ENCODE data around the gene GRIA4. TPM values are rescaled to one million over a fixed set of nuclear protein-coding genes. Genes with fewer than 3 reads are reported as not detected.

GRIA4 gene
- total RNA-seq, 1 experiment from 2014 or later = not detected

DNA sequence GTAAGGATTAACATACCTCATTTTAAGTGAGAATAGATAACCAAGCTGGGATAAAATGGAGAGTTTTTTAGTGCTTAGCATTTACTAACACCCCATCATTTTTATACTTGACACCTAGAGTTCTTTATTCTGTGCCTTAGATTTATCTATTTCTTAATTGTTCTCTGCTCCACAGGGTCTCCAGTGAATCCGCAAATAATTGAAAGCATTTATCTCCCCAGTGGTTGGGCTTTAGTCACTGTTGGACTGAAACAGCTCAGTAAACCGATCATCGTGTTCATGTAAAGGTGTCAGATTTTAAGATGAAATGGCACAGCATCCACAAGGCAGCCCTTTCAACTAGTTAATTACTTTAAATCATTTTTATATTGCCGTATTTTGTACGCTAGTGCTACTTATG is 17.8 kb upstream of the GRIA4 start:
- Mint-ChIP-seq H3K4me1 (ENCODE audit: insufficient read depth, unreplicated experiment) (no peaks in the 10 kb centered on the region), H3K9me3 (ENCODE audit: unreplicated experiment) (peaks cover 8% of the 10 kb centered on the region), H3K27ac (ENCODE audit: low read depth, unreplicated experiment) (no peak overlapping the region), H3K27me3 (ENCODE audit: insufficient read depth, unreplicated experiment) (no peaks in the 10 kb centered on the region), H3K36me3 (ENCODE audit: insufficient read depth, unreplicated experiment) (no peaks in the 10 kb centered on the region), H3K4me3 (ENCODE audit: unreplicated experiment) (no peak overlapping the region)
- POLR2A ChIA-PET = no interaction called here
- no TSS peak for BruUV-seq (replicated peaks)
- intact Hi-C loops (cut with micrococcal nuclease) = no loop called here
- TF ChIP-seq, protein P1, sequence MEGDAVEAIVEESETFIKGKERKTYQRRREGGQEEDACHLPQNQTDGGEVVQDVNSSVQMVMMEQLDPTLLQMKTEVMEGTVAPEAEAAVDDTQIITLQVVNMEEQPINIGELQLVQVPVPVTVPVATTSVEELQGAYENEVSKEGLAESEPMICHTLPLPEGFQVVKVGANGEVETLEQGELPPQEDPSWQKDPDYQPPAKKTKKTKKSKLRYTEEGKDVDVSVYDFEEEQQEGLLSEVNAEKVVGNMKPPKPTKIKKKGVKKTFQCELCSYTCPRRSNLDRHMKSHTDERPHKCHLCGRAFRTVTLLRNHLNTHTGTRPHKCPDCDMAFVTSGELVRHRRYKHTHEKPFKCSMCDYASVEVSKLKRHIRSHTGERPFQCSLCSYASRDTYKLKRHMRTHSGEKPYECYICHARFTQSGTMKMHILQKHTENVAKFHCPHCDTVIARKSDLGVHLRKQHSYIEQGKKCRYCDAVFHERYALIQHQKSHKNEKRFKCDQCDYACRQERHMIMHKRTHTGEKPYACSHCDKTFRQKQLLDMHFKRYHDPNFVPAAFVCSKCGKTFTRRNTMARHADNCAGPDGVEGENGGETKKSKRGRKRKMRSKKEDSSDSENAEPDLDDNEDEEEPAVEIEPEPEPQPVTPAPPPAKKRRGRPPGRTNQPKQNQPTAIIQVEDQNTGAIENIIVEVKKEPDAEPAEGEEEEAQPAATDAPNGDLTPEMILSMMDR (IDR thresholded peaks at IDR 0.05; ENCODE audit: unreplicated experiment) = no peak
- CTCF ChIA-PET = no interaction called here
- DNase-seq (ENCODE audit: unreplicated experiment) = no peak

DNA sequence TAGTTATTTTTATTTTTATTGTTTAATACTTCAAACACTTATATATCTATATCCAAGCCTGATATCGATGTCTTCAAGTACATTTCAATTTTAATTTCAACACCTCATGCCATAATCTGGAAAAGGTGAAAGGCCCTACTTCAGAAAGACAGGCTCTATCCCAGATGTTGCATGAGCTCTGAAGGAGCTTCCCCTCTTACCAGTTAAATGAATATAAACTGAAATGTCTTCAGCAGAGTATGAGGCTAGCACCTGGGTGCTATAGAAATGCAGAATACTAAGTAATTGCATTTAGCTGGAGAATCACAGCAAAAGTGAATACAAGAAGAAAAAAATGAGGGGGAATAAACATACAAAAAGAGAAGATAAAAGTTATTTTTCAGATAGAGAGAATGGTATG is 11.5 kb upstream of the GRIA4 start:
- POLR2A ChIA-PET = no interaction called here
- DNase-seq (ENCODE audit: unreplicated experiment) = no peak
- H3K4me1 Mint-ChIP-seq (ENCODE audit: insufficient read depth, unreplicated experiment) = no peaks in the 10 kb centered on the region
- TF ChIP-seq, protein P1 (IDR thresholded peaks at IDR 0.05; ENCODE audit: unreplicated experiment) = no peak
- CTCF ChIA-PET = no interaction called here
- H3K4me3 Mint-ChIP-seq (ENCODE audit: unreplicated experiment) = no peak overlapping the region
- no TSS peak for BruUV-seq (replicated peaks)
- H3K27me3 Mint-ChIP-seq (ENCODE audit: insufficient read depth, unreplicated experiment) = no peaks in the 10 kb centered on the region
- H3K9me3 Mint-ChIP-seq (ENCODE audit: unreplicated experiment) = peaks cover 8% of the 10 kb centered on the region
- no peaks in the 10 kb centered on the region for H3K36me3 Mint-ChIP-seq (ENCODE audit: insufficient read depth, unreplicated experiment)
- no peak overlapping the region for H3K27ac Mint-ChIP-seq (ENCODE audit: low read depth, unreplicated experiment)
- intact Hi-C loops (cut with micrococcal nuclease) = no loop called here

GRCh38 chr11:105603156-105603555 is 6.7 kb upstream of the GRIA4 start:
- H3K27me3 Mint-ChIP-seq (ENCODE audit: insufficient read depth, unreplicated experiment) = no peaks in the 10 kb centered on the region
- ChIA-PET POLR2A (no interaction called here), CTCF (interaction anchor here (0.6 kb wide), 1 partner anchor 92 kb away, joined by 3 read pairs; no protein-coding TSS in a partner anchor)
- H3K27ac Mint-ChIP-seq (ENCODE audit: low read depth, unreplicated experiment) = no peak overlapping the region
- no TSS peak for BruUV-seq (replicated peaks)
- no peaks in the 10 kb centered on the region for H3K9me3 Mint-ChIP-seq (ENCODE audit: unreplicated experiment)
- DNase-seq (ENCODE audit: unreplicated experiment) = no peak
- TF ChIP-seq, protein P1 (IDR thresholded peaks at IDR 0.05; ENCODE audit: unreplicated experiment) = no peak
- H3K36me3 Mint-ChIP-seq (ENCODE audit: insufficient read depth, unreplicated experiment) = no peaks in the 10 kb centered on the region
- intact Hi-C loops (cut with micrococcal nuclease) = no loop called here
- no peaks in the 10 kb centered on the region for H3K4me1 Mint-ChIP-seq (ENCODE audit: insufficient read depth, unreplicated experiment)
- no peak overlapping the region for H3K4me3 Mint-ChIP-seq (ENCODE audit: unreplicated experiment)

DNA sequence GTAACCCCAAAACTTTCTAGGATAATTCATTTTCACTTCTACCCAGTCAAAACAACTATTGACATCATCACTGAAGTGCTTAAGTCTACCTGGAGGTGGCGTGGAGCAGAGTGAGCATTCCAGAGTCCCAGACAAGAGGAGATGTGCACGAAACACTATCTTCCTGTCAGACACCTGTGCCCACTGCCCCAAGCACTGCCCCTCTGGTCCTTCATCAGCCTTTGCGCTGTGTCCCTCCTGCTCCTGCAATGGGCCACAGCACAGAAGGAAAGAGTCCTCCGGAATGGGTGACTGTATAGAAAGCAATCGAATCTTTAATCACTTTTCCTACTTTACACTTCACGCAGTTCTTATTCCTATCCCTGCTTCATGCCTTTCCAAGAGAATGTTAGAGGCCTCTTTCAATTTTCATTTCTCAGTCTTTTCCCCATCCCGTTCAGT is 512 bp upstream of the GRIA4 start:
- H3K4me3 Mint-ChIP-seq (ENCODE audit: unreplicated experiment) = peak overlapping the region; percentile 70
- no peaks in the 10 kb centered on the region for H3K36me3 Mint-ChIP-seq (ENCODE audit: insufficient read depth, unreplicated experiment)
- ChIA-PET CTCF (interaction anchor here (0.6 to 1.1 kb wide), 6 partner anchors 8 to 145 kb away, joined by 3 to 4 read pairs (median 3); no protein-coding TSS in a partner anchor), POLR2A (no interaction called here)
- BruUV-seq (replicated peaks) = no TSS peak
- DNase-seq (ENCODE audit: unreplicated experiment) = peak; percentile 57
- peaks cover 13% of the 10 kb centered on the region for H3K4me1 Mint-ChIP-seq (ENCODE audit: insufficient read depth, unreplicated experiment)
- H3K27ac Mint-ChIP-seq (ENCODE audit: low read depth, unreplicated experiment) = no peak overlapping the region
- peaks cover 15% of the 10 kb centered on the region for H3K27me3 Mint-ChIP-seq (ENCODE audit: insufficient read depth, unreplicated experiment)
- intact Hi-C loops (cut with micrococcal nuclease) = loop anchor here (2.0 to 5.0 kb wide), 2 partner anchors 253 to 1001 kb away; no protein-coding TSS in a partner anchor
- no peaks in the 10 kb centered on the region for H3K9me3 Mint-ChIP-seq (ENCODE audit: unreplicated experiment)
- TF ChIP-seq, protein P1 (IDR thresholded peaks at IDR 0.05; ENCODE audit: unreplicated experiment) = peak; percentile 39
